ENCODE results near the gene EMILIN2. TPM values are rescaled to one million over a fixed set of nuclear protein-coding genes. Genes with fewer than 3 reads are reported as not detected.

Gene EMILIN2
- total and polyA plus RNA-seq, 2 donors (not counting 1 experiment from before 2014, with no cell fraction given) = 2.5 to 48.2 TPM

GRCh38 chr18:2848247-2849246 is 1.7 kb downstream of the EMILIN2 start:
- peak overlapping the region; percentile 98 for H3K4me2 ChIP-seq (replicated peaks; ENCODE audit: low read depth, low read length, poor library complexity, severe bottlenecking)
- peaks cover 0 to 42% (median 21%) of the 10 kb centered on the region in 4 experiments for H3K27me3 ChIP-seq (replicated peaks in 1 of 4; ENCODE audit: control extremely low read depth in 1 of 4, control insufficient read depth in 3 of 4, insufficient read depth in 4 of 4, low read length in 3 of 4)
- WGBS (ENCODE audit: insufficient coverage) = 32% methylated on average over 8 of the region's 17 CpGs
- no peaks in the 10 kb centered on the region for H3K36me3 ChIP-seq (replicated peaks in 1 of 2; ENCODE audit: control extremely low read depth in 1 of 2, control insufficient read depth in 1 of 2, extremely low read depth in 1 of 2, insufficient read depth in 2 of 2, low read length in 1 of 2)
- H3K9me3 ChIP-seq (ENCODE audit: control extremely low read depth in 1 of 3, control insufficient read depth in 2 of 3, insufficient read depth in 1 of 3, low read length in 2 of 3) = no peaks in the 10 kb centered on the region
- Mint-ChIP-seq H3K27me3 (peaks cover 23% of the 10 kb centered on the region), H3K4me1 (peaks cover 36% of the 10 kb centered on the region), H3K27ac (peak overlapping the region; percentile 59), H3K9me3 (ENCODE audit: insufficient read depth) (no peaks in the 10 kb centered on the region), H3K4me3 (peak overlapping the region; percentile 99)
- H3K4me1 ChIP-seq (ENCODE audit: control insufficient read depth in 2 of 2, insufficient read depth in 2 of 2, low read length in 2 of 2) = peaks cover 14 to 32% of the 10 kb centered on the region in 2 donors
- peak overlapping the region; percentile 76 for H2AFZ ChIP-seq (ENCODE audit: insufficient read depth, low read depth, low read length, poor library complexity, severe bottlenecking)
- intact Hi-C loops (cut with micrococcal nuclease) = loop anchor here (5.0 kb wide), 7 partner anchors 59 to 414 kb away; partner anchors contain the start of genes METTL4, MYL12B, NDC80 and SMCHD1
- H3K9ac ChIP-seq (ENCODE audit: low read length) = peak overlapping the region; percentile 69
- H3K4me3 ChIP-seq (ENCODE audit: control extremely low read depth in 1 of 5, extremely low read depth in 1 of 5, insufficient read depth in 1 of 5, low read depth in 2 of 5, low read length in 4 of 5) = peak overlapping the region; percentile 45 to 76 (median 61)
- DNase-seq (peak; percentile 38), ATAC-seq (ENCODE audit: low read depth) (no peak)
- no peak overlapping the region for H3K27ac ChIP-seq (ENCODE audit: low read length in 2 of 2)
- H4K20me1 ChIP-seq (ENCODE audit: control insufficient read depth, insufficient read depth, low read length, poor library complexity, severe bottlenecking) = no peaks in the 10 kb centered on the region
- TF ChIP-seq CTCF (IDR thresholded peaks at IDR 0.05) (no peak), EZH2 (IDR thresholded peaks at IDR 0.05; ENCODE audit: borderline replicate concordance, insufficient read depth, low read depth, low read length, poor library complexity, severe bottlenecking) (no peak)
- ChIA-PET CTCF (interaction anchor here (0.6 to 1.1 kb wide), 2 partner anchors 82 to 299 kb away, joined by 3 read pairs; no protein-coding TSS in a partner anchor), POLR2A (interaction anchor here (0.6 kb wide), 2 partner anchors 80 to 470 kb away, joined by 4 read pairs; no protein-coding TSS in a partner anchor)
- no peaks in the 10 kb centered on the region for H3K79me2 ChIP-seq (ENCODE audit: control insufficient read depth, insufficient read depth, low read length)
